ENCODE results near the gene TMEM25.
A peak's percentile ranks its signal among the peaks of the same experiment; 100 is the strongest.

TMEM25 gene

GRCh38 chr11:118531597-118532084 lies 649 bp downstream of the TMEM25 start:
- no peak for DNase-seq (ENCODE audit: low read depth)
- TF ChIP-seq CTCF (conservative IDR thresholded peaks at IDR 0.05; ENCODE audit: low read depth, low read length): no peak
- peak overlapping the region; percentile 88 for H3K4me3 ChIP-seq (ENCODE audit: low read length)

GRCh38 chr11:118532091-118532490 lies 1.1 kb downstream of the TMEM25 start:
- DNase-seq (ENCODE audit: low read depth): no peak
- peak overlapping the region; percentile 88 for H3K4me3 ChIP-seq (ENCODE audit: low read length)
- no peak for TF ChIP-seq CTCF (conservative IDR thresholded peaks at IDR 0.05; ENCODE audit: low read depth, low read length)

- DNase-seq (ENCODE audit: low read depth): no peak
- no peak for TF ChIP-seq CTCF (conservative IDR thresholded peaks at IDR 0.05; ENCODE audit: low read depth, low read length)
- no peak overlapping the region for H3K4me3 ChIP-seq (ENCODE audit: low read length)
Observed at GRCh38 chr11:118532852-118533768, 2.1 kb downstream of the TMEM25 start.

- TF ChIP-seq CTCF (conservative IDR thresholded peaks at IDR 0.05; ENCODE audit: low read depth, low read length): no peak
- no peak for DNase-seq (ENCODE audit: low read depth)
Observed at GRCh38 chr11:118533769-118534729, 3.1 kb downstream of the TMEM25 start.

GRCh38 chr11:118535261-118535660 lies 4.3 kb downstream of the TMEM25 start:
- no peak for TF ChIP-seq CTCF (conservative IDR thresholded peaks at IDR 0.05; ENCODE audit: low read depth, low read length)
- DNase-seq (ENCODE audit: low read depth): no peak
- no peak overlapping the region for H3K4me3 ChIP-seq (ENCODE audit: low read length)

More at GRCh38 chr11:118533769-118534729, 3.1 kb downstream of the TMEM25 start:
- no peak overlapping the region for H3K4me3 ChIP-seq (ENCODE audit: low read length)

GRCh38 chr11:118536726-118537125 lies 5.7 kb downstream of the TMEM25 start:
- no peak overlapping the region for H3K4me3 ChIP-seq (ENCODE audit: low read length)
- no peak for TF ChIP-seq CTCF (conservative IDR thresholded peaks at IDR 0.05; ENCODE audit: low read depth, low read length)
- DNase-seq (ENCODE audit: low read depth): no peak

All from retinal pigment epithelial cell (primary cell).